ENCODE measurements around the gene XPO4. TPM values are rescaled to one million over a fixed set of nuclear protein-coding genes. Genes with fewer than 3 reads are reported as not detected.
"Not testable (repeated sequence)": the region's sequence is repeated elsewhere in the genome, so short reads cannot be mapped to it uniquely, and the experiment has no call there.

XPO4 gene
- total RNA-seq, 1 experiment from 2014 or later = 16.2 TPM

- DNase-seq (ENCODE audit: low read depth, low spot score) (no peak), ATAC-seq (no peak)
- Histone ChIP-seq H3K4me3 (ENCODE audit: low read depth in 2 of 2, low read length in 2 of 2) (no peak overlapping the region), H3K27ac (ENCODE audit: low read length) (no peak overlapping the region), H3K27me3 (ENCODE audit: control insufficient read depth, insufficient read depth, low read length) (no peaks in the 10 kb centered on the region), H3K4me1 (ENCODE audit: control insufficient read depth, insufficient read depth, low read length) (no peaks in the 10 kb centered on the region), H3K36me3 (ENCODE audit: control insufficient read depth, insufficient read depth, low read length) (no peaks in the 10 kb centered on the region), H3K9me3 (ENCODE audit: control insufficient read depth, insufficient read depth, low read depth, low read length) (no peaks in the 10 kb centered on the region)
- no TSS peak for BruUV-seq (replicated peaks)
- in situ Hi-C loops (cut with HindIII; ENCODE audit: low pct_unique_long_range_greater_than_20kb, low sequenced_read_pairs) = no loop called here
- ChIA-PET CTCF (no interaction called here), POLR2A (no interaction called here)
- TF ChIP-seq TCF7L2 (IDR thresholded peaks at IDR 0.05; ENCODE audit: low read depth, low read length) (no peak), CTCF (IDR thresholded peaks at IDR 0.05) (no peak), SIN3A (IDR thresholded peaks at IDR 0.05; ENCODE audit: borderline replicate concordance, insufficient read depth, low read depth, low read length) (no peak), POLR2AphosphoS5 (IDR thresholded peaks at IDR 0.05; ENCODE audit: low read depth, low read length) (no peak)
- TF ChIP-seq, protein P1, sequence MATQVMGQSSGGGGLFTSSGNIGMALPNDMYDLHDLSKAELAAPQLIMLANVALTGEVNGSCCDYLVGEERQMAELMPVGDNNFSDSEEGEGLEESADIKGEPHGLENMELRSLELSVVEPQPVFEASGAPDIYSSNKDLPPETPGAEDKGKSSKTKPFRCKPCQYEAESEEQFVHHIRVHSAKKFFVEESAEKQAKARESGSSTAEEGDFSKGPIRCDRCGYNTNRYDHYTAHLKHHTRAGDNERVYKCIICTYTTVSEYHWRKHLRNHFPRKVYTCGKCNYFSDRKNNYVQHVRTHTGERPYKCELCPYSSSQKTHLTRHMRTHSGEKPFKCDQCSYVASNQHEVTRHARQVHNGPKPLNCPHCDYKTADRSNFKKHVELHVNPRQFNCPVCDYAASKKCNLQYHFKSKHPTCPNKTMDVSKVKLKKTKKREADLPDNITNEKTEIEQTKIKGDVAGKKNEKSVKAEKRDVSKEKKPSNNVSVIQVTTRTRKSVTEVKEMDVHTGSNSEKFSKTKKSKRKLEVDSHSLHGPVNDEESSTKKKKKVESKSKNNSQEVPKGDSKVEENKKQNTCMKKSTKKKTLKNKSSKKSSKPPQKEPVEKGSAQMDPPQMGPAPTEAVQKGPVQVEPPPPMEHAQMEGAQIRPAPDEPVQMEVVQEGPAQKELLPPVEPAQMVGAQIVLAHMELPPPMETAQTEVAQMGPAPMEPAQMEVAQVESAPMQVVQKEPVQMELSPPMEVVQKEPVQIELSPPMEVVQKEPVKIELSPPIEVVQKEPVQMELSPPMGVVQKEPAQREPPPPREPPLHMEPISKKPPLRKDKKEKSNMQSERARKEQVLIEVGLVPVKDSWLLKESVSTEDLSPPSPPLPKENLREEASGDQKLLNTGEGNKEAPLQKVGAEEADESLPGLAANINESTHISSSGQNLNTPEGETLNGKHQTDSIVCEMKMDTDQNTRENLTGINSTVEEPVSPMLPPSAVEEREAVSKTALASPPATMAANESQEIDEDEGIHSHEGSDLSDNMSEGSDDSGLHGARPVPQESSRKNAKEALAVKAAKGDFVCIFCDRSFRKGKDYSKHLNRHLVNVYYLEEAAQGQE (IDR thresholded peaks at IDR 0.05; ENCODE audit: insufficient read depth in 1 of 2, low read depth in 2 of 2, low read length in 1 of 2) = no peak
- intact Hi-C loops (cut with micrococcal nuclease; ENCODE audit: unreplicated experiment) = no loop called here
Measured at GRCh38 chr13:20927596-20928257, 25.2 kb upstream of the XPO4 start.

GRCh38 chr13:20925395-20925790 lies 22.8 kb upstream of the XPO4 start:
- BruUV-seq (replicated peaks); H3K4me3 ChIP-seq (ENCODE audit: low read depth in 2 of 2, low read length in 2 of 2); H3K9me3 ChIP-seq (ENCODE audit: control insufficient read depth, insufficient read depth, low read depth, low read length); H3K27ac ChIP-seq (ENCODE audit: low read length); in situ Hi-C loops (cut with HindIII; ENCODE audit: low pct_unique_long_range_greater_than_20kb, low sequenced_read_pairs); DNase-seq (ENCODE audit: low read depth, low spot score); ATAC-seq; H3K27me3 ChIP-seq (ENCODE audit: control insufficient read depth, insufficient read depth, low read length); POLR2A ChIA-PET; H3K36me3 ChIP-seq (ENCODE audit: control insufficient read depth, insufficient read depth, low read length); H3K4me1 ChIP-seq (ENCODE audit: control insufficient read depth, insufficient read depth, low read length): not testable (repeated sequence)
- CTCF ChIA-PET = interaction anchor here (0.6 to 1.0 kb wide), 8 partner anchors 52 to 1165 kb away, joined by 3 to 5 read pairs (median 4); no protein-coding TSS in a partner anchor
- intact Hi-C loops (cut with micrococcal nuclease; ENCODE audit: unreplicated experiment) = loop anchor here (2.0 kb wide), 1 partner anchor 431 kb away; no protein-coding TSS in a partner anchor

DNA sequence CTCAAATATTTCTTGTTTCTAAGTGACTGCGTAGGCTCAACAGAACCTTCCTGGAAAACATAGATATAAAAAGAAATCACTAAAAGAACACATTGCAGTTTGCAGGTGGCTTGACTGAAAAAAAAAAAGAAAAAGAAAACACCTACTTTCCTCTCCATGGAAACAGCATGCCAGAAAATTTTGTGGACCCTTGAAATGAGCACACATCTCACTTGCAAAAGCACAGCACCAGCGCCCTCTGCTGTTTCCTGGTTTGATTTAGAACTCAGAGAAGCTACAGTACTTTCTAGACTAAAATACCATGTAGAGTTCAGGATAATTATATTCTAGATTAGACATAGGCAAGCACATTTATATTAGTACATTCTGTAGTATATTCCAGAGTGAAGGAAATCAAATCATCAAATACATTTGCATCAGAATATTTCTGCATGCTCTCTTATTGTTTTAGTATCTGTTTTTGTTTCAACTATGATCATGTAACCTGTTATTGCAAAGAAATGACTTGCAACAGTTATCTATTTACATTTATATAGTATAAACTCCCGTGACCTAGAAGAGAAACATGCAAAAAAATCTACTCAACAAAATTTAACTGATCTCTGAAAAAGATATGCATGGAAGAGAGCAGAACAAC lies 22.3 kb upstream of the XPO4 start:
- H3K9me3 ChIP-seq (ENCODE audit: control insufficient read depth, insufficient read depth, low read depth, low read length) = no peaks in the 10 kb centered on the region
- H3K4me3 ChIP-seq (ENCODE audit: low read depth in 2 of 2, low read length in 2 of 2) = no peak overlapping the region
- CTCF ChIA-PET = interaction anchor here (0.6 to 1.2 kb wide), 8 partner anchors 10 to 1164 kb away, joined by 3 to 5 read pairs (median 4); no protein-coding TSS in a partner anchor
- no peaks in the 10 kb centered on the region for H3K4me1 ChIP-seq (ENCODE audit: control insufficient read depth, insufficient read depth, low read length)
- H3K36me3 ChIP-seq (ENCODE audit: control insufficient read depth, insufficient read depth, low read length) = no peaks in the 10 kb centered on the region
- POLR2A ChIA-PET = no interaction called here
- intact Hi-C loops (cut with micrococcal nuclease; ENCODE audit: unreplicated experiment) = loop anchor here (2.0 kb wide), 1 partner anchor 430 kb away; no protein-coding TSS in a partner anchor
- in situ Hi-C loops (cut with HindIII; ENCODE audit: low pct_unique_long_range_greater_than_20kb, low sequenced_read_pairs) = no loop called here
- DNase-seq (ENCODE audit: low read depth, low spot score) (no peak), ATAC-seq (peak; percentile 82; the same call in 1 of the 2 replicates)
- TF ChIP-seq CTCF (IDR thresholded peaks at IDR 0.05) (peak; percentile 78), POLR2AphosphoS5 (IDR thresholded peaks at IDR 0.05; ENCODE audit: low read depth, low read length) (no peak), SIN3A (IDR thresholded peaks at IDR 0.05; ENCODE audit: borderline replicate concordance, insufficient read depth, low read depth, low read length) (no peak)
- TF ChIP-seq, protein P1 (IDR thresholded peaks at IDR 0.05; ENCODE audit: insufficient read depth in 1 of 2, low read depth in 2 of 2, low read length in 1 of 2) = no peak
- H3K27ac ChIP-seq (ENCODE audit: low read length) = no peak overlapping the region
- no peaks in the 10 kb centered on the region for H3K27me3 ChIP-seq (ENCODE audit: control insufficient read depth, insufficient read depth, low read length)
- BruUV-seq (replicated peaks) = no TSS peak

All from Panc1 (cell line).